HPDE6-E6E7 (cell line): Measurements from ENCODE around the gene FXYD6.

Source experiments
- DNase-seq: peaks from one replicate; pipeline ENCODE4 v3.0.0; 2011; ENCODE audit warnings: missing footprints; ENCODE audit errors: extremely low spot score

The FXYD6 gene

GRCh38 chr11:117830674-117831351 is 45.6 kb downstream of the FXYD6 start:
- DNase-seq = no peak

DNA sequence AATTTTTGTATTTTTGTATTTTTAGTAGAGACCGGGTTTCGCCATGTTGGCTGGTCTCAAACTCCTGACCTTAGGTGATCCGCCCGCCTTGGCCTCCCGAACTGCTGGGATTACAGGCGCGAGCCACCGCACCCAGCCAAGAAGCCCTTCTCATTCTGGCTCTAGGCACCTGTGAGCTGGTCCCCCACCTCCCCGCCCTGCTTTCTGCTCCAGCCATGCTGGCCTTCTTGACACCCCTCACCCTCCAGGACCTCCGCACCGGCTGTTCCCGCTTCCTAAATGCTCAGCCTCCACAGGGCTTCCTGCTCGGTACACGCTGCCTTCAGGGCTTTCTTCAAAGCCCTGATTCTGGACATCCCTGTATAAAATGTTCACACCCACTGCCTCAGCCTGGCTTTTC is 46.4 kb downstream of the FXYD6 start:
- DNase-seq = no peak

DNA sequence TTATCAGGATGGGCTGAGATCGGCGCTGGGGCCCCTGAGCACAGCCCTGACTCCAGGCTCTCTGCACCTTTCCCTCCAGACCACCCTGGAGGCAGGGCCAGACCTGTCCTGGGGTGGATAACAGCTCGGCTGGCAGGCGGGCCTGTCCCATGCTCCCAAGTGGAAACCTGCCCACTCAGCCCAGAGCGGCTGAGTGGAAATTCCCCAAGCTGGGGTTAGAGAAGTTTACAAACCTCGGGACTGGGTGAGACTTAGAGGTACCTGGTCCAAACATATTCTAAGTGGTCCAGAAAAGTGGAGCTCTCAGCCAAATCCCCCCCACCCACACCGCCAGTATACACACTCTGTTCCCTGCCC is 47.1 kb downstream of the FXYD6 start:
- DNase-seq = no peak

GRCh38 chr11:117828611-117829368 is 47.7 kb downstream of the FXYD6 start:
- DNase-seq = peak; percentile 86

- no peak for DNase-seq
Observed at GRCh38 chr11:117827521-117828511, 48.6 kb downstream of the FXYD6 start.

DNA sequence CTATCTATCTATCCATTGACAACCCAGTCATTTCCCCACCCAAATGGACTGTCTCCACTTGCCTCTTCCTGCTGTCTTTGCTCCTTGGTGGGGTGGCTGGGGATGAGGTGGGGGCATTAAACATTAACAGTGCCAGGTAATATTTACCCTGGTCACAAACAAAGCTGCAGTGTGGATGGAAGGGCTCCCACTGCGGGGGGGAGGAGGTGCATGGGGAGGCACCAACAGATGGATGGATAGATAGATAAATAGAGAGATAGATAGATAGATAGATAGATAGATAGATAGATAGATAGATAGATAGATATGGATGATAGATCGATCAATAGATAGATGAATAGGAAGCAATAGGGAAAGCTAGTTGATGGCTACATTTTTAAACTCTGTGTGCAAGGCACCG is 49.6 kb downstream of the FXYD6 start:
- DNase-seq = no peak

DNA sequence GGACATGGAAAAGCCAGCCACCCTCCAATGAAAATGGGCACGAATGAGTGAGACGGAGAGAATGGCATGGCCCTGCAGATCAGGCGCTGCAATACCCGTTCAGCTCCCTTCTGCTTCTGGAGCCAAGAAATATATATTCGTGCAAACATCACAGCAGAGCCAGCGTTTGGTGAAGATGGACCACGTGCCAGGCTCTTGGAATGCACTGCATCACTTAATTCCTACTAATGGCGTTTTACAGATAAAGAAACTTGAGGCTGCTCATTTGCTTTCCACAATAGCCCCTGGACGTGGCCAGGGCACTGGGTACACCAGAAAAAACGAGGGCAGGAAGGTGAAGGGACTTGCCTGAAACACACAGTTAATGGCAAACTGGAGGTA is 50.3 kb downstream of the FXYD6 start:
- DNase-seq = no peak

- DNase-seq = no peak
Observed at GRCh38 chr11:117825538-117826189, 50.8 kb downstream of the FXYD6 start.

DNA sequence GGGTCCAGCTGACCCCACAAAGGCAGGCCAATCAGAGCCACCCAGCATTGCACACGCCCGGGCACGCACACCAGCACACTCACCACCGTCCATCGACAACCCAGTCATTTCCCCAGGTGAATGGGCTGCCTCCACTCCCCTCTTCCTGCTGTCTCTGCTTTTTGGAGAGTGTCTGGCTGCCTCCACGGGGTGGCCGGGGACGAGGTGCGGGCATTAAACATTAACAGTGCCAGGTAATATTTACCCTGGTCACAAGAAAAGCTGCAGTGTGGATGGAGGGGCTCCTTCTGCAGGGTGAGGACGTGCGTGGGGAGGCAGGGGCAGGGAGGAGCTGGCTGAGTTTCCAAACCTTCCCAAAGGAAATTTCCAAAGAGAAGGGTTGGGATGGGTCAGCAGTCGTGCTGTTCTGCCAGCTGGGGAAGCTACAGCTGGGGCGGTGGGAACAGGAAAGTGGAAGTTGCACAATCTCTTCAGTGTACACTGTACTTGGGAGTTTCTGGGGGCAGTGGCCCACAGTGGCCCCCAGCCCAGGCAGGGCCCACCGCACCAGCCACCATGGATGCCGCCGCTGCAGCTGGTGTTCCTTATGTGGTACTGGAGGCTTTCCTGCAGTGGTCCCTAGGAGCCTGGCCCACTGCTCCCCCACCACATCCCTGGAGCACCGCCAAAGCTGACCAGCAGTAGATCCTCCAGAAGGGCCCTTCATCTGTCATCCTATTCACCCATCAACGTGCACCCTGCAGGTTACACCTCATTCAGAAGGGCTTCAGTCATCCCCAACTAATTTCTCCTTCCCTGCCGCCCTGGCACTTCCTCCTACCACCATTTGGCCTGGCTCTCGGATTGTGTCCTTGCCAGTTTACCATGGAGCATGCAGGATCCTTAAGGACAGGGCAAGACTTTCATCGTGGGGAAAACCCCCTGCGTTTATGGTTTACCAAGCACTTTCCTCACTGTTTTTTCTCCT is 51.6 kb downstream of the FXYD6 start, which contains the start of gene FXYD2:
FXYD2 (minus strand) TSS at position 174 of the 967 bp plus-strand sequence; CDS start at position 108, 66 bp downstream.
- no peak for DNase-seq

- DNase-seq = no peak
Observed at GRCh38 chr11:117823946-117824420, 52.5 kb downstream of the FXYD6 start.

GRCh38 chr11:117823294-117823945 is 53.0 kb downstream of the FXYD6 start:
- DNase-seq = no peak

DNA sequence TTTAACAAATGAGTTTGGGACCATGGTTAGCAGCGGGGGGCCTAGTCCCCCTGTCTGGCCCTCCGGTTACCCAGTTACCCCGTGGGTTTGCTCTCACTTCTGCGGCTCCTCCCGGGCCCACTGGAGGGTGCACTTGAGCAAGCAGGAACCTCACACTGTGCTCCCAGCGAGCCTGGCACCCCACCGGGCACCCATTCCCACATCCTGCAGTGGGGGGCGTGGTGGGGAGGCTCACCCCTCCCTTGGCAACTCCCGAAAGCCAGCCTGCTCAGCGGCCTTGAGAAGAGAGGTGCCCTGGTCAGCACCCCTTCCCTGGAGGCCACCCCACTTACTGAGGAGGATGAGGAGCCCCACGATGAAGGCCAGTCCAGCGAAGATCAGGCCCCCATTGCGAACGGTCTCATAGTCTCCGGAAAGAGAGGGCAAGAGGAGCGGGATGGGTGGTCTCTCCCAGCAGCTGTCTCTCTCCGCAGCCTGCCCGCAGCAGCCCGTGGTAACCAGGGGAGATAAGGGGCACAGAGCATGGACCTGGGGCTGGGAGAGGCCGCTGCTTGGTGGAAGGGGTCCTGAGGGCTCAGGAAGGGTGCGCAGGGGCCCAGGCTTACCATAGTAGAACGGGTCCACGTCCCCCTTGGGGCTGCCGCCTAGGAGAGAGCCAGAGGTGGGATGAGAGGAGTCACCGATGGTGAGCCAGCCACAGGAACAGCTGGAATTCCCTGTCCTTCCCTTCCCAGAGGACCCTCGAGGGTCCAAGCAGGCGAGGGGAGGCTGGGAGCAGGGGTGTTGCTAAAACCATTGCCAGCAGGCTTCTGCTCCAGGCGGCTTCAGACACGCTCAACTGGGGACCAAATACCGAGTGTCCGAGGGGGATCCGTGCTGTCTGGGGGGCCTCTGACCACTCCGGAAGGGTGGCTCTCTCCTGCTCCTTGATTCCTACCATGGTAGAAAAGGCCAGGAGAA is 54.1 kb downstream of the FXYD6 start:
- DNase-seq = no peak

DNA sequence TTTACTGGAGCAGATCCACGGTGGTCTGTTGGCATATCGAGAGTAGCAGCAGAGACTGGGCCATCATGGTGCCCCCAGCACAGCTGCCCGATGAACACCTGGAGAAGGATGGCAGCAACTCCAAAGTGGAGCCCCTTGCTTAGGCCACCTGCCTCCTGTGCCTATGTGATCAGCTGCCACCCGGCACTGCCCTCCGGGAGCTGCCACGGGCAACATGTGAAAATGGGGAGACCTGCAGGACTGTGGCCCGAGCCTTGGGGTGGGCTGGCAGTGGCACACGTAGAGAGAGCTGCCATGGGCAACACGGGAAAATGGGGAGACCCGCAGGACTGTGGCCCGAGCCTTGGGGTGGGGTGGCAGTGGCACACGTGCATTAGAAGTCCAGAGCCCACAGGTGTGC is 55.0 kb downstream of the FXYD6 start:
- no peak for DNase-seq

DNA sequence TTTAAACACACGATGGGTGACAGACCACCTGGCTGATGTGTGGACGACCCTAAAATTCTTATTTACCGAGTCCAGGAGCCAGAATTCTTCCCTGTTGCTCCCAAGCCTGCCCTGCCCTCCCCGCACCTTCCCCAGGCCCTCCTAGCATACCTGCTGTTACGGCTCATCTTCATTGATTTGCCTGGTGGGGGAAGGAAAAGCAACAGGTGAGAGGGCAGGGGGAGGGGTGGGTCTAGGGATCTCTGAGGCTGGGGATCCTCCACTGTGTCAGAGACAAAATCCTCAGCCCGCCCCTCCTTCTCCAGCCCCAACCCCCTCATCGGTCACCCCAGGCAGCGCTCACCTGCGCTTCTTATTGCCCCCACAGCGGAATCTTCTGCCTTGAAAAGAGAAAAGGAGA is 55.9 kb downstream of the FXYD6 start:
- no peak for DNase-seq

DNA sequence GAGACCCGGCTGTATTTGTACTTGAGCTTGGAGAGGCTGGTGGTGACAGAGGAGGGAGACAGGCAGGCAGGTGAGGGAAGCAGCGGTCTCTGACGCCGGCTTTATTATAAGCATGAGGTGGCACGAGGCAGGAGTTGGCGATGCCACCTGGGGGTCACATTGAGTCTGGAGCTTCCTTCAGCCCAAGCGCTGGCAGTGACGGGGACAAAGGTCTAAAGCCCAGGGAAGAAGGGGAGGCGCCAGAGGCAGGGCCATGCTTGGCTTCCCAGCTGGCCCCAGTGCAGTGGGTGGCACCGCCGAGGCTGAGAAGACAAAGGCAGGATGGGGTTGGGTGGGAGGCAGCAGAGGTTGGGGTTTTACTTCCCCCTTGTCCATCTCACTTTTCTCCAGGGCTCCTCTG is 56.4 kb downstream of the FXYD6 start:
- no peak for DNase-seq

DNA sequence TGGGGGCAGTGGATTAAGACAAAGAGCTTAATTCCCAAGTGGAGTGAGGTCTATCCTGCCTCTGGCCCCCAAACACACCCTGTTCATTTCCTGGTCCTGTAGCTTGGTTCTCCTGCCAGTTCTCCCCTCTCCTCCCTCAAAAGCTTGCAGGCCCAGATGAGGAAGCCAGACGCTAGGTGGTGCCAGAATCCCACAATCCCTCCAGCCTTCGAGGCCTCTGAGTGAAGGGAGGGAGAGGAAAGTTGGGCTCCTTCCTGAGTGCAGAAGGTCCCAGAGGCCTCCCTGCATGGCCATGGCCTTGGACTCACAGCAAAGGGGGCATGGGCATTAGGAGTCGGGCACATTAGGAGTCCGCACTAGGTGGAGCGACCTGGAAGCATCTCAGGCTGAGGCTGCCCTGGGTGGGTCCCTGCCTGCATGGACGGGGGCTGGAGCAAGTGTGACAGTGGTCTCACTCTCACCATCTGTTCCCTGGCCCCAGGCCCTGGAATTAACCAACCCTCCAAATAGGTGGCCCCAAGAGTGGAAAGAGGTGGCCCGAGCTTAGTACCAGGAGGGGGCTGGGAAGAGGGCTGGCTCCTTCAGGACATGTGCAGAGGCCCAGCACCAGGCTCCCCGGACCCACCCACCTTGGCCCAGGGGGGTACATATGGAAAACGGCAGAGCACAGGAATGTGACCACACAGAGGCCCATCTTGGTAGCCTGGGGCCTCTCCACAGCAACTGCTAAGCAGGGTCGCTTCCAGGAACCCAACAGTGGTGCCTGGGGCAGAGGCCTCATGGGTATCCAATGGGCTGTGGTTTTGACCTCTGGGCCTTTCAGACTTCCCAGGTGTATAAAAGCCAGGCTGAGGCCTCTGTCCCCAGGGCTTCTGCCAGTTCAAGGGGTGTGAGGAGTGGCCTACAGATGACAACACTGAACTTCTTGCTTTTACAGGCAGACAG is 57.1 kb downstream of the FXYD6 start:
- peak; percentile 40 for DNase-seq

- DNase-seq = peak; percentile 58
Observed at GRCh38 chr11:117818041-117818873, 58.2 kb downstream of the FXYD6 start.
